ENCODE data around the gene SDCCAG8.

- TF ChIP-seq, protein P1, sequence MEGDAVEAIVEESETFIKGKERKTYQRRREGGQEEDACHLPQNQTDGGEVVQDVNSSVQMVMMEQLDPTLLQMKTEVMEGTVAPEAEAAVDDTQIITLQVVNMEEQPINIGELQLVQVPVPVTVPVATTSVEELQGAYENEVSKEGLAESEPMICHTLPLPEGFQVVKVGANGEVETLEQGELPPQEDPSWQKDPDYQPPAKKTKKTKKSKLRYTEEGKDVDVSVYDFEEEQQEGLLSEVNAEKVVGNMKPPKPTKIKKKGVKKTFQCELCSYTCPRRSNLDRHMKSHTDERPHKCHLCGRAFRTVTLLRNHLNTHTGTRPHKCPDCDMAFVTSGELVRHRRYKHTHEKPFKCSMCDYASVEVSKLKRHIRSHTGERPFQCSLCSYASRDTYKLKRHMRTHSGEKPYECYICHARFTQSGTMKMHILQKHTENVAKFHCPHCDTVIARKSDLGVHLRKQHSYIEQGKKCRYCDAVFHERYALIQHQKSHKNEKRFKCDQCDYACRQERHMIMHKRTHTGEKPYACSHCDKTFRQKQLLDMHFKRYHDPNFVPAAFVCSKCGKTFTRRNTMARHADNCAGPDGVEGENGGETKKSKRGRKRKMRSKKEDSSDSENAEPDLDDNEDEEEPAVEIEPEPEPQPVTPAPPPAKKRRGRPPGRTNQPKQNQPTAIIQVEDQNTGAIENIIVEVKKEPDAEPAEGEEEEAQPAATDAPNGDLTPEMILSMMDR (IDR thresholded peaks at IDR 0.05) = no peak
- no peak for TF ChIP-seq POLR2AphosphoS5 (IDR thresholded peaks at IDR 0.05; ENCODE audit: low read depth, low read length)
- TF ChIP-seq, protein P2, sequence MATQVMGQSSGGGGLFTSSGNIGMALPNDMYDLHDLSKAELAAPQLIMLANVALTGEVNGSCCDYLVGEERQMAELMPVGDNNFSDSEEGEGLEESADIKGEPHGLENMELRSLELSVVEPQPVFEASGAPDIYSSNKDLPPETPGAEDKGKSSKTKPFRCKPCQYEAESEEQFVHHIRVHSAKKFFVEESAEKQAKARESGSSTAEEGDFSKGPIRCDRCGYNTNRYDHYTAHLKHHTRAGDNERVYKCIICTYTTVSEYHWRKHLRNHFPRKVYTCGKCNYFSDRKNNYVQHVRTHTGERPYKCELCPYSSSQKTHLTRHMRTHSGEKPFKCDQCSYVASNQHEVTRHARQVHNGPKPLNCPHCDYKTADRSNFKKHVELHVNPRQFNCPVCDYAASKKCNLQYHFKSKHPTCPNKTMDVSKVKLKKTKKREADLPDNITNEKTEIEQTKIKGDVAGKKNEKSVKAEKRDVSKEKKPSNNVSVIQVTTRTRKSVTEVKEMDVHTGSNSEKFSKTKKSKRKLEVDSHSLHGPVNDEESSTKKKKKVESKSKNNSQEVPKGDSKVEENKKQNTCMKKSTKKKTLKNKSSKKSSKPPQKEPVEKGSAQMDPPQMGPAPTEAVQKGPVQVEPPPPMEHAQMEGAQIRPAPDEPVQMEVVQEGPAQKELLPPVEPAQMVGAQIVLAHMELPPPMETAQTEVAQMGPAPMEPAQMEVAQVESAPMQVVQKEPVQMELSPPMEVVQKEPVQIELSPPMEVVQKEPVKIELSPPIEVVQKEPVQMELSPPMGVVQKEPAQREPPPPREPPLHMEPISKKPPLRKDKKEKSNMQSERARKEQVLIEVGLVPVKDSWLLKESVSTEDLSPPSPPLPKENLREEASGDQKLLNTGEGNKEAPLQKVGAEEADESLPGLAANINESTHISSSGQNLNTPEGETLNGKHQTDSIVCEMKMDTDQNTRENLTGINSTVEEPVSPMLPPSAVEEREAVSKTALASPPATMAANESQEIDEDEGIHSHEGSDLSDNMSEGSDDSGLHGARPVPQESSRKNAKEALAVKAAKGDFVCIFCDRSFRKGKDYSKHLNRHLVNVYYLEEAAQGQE (IDR thresholded peaks at IDR 0.05; ENCODE audit: insufficient read depth in 1 of 2, low read depth in 2 of 2, low read length in 1 of 2) = no peak
Observed at GRCh38 chr1:243213045-243213787, 42.6 kb upstream of the SDCCAG8 start.
